GM12878 (cell line): ENCODE measurements around the gene DPYSL4. TPM values are rescaled to one million over a fixed set of nuclear protein-coding genes. Genes with fewer than 3 reads are reported as not detected.

Experiments
- ATAC-seq: fragments of 200-7000 bp; cut with Tn5 transposase; 3 replicates; pipeline ENCODE4 v1.9.1; 2020; ENCODE audit warnings: mild to moderate bottlenecking, moderate library complexity
- BruUV-seq: library from RNA; stranded (reverse); fragments of 400-500 nt; replicated peaks from 2 replicates; lab custom pipeline; 2021; lab: Mats Ljungman, UMichigan
- CTCF ChIA-PET: fragments of 300-600 bp; sonication (Branson Sonifier 250); formaldehyde crosslinking; extraction: SDS; loops from one replicate; lab custom pipeline; 2021; ENCODE audit warnings: inconsistent platforms; lab: Yijun Ruan, JAX
- POLR2A ChIA-PET: fragments of 350-600 bp; formaldehyde crosslinking; extraction: SDS; loops from one replicate; lab custom pipeline; 2021; ENCODE audit warnings: inconsistent platforms; lab: Charles Lee
- RAD21 ChIA-PET: fragments of 300-600 bp; sonication (Branson Sonifier 250); formaldehyde crosslinking; loops from one replicate; lab custom pipeline; 2023; ENCODE audit warnings: antibody characterized with exemption; ENCODE audit not compliant: unreplicated experiment; lab: Charles Lee
- SMC1A ChIA-PET: fragments of 300-600 bp; sonication (Branson Sonifier 250); formaldehyde crosslinking; loops from one replicate; lab custom pipeline; 2023; ENCODE audit not compliant: unreplicated experiment, uncharacterized antibody; lab: Charles Lee
- DNase-seq: peaks from one replicate; pipeline ENCODE4 v3.0.0-alpha.2; 2011; ENCODE audit warnings: low read depth, low spot score
- FAIRE-seq: peaks from 3 replicates; lab custom pipeline; 2011; peaks lifted over from hg19 to GRCh38; lab: Jason Lieb, UNC
- H2AFZ ChIP-seq: 2 replicates; pipeline ENCODE4 v1.6.0; 2011; ENCODE audit warnings: low read depth, low read length, control low read depth; ENCODE audit not compliant: control insufficient read depth
- H3K27ac ChIP-seq: 2 replicates; pipeline ENCODE4 v1.5.1; 2011; ENCODE audit warnings: control low read depth; ENCODE audit not compliant: control insufficient read depth, insufficient read depth
- H3K27me3 ChIP-seq, 2 experiments: replicated peaks in 1 of 2; 2 replicates each; pipeline versions ENCODE4 v1.6.0 to v1.6.1; 2011; ENCODE audit warnings: low read length in 1 of 2; ENCODE audit not compliant: control insufficient read depth in 2 of 2, insufficient read depth in 2 of 2
- H3K36me3 ChIP-seq, 2 experiments: 2 replicates each; pipeline ENCODE4 v1.5.1; 2011; ENCODE audit warnings: low read length in 1 of 2; ENCODE audit not compliant: control insufficient read depth in 2 of 2, insufficient read depth in 2 of 2
- H3K4me1 ChIP-seq: 2 replicates; pipeline ENCODE4 v1.6.1; 2011; ENCODE audit warnings: mild to moderate bottlenecking, low read length, moderate library complexity, mixed read lengths; ENCODE audit not compliant: control insufficient read depth, insufficient read depth
- H3K4me2 ChIP-seq: 2 replicates; pipeline ENCODE4 v1.6.0; 2011; ENCODE audit warnings: control low read depth; ENCODE audit not compliant: control insufficient read depth, insufficient read depth
- H3K4me3 ChIP-seq: fragments of 200-600 bp; sonication (generic); 2 replicates; pipeline ENCODE4 v1.5.1; 2016
- H3K79me2 ChIP-seq: 2 replicates; pipeline ENCODE4 v1.6.0; 2011; ENCODE audit warnings: low read length; ENCODE audit not compliant: control insufficient read depth, insufficient read depth
- H3K9ac ChIP-seq: 2 replicates; pipeline ENCODE4 v1.8.0; 2011; ENCODE audit warnings: low read length, control low read depth, mixed read lengths; ENCODE audit not compliant: control insufficient read depth, insufficient read depth
- H3K9me3 ChIP-seq: replicated peaks from 3 replicates; pipeline ENCODE4 v1.5.1; 2011; ENCODE audit warnings: mild to moderate bottlenecking, low read length; ENCODE audit not compliant: control insufficient read depth, insufficient read depth
- H4K20me1 ChIP-seq: 2 replicates; pipeline ENCODE4 v1.6.0; 2011; ENCODE audit not compliant: control insufficient read depth, insufficient read depth
- BCL3 ChIP-seq: IDR thresholded peaks from 2 replicates; pipeline ENCODE4 v1.6.1; 2011; ENCODE audit warnings: borderline replicate concordance, low read depth, mild to moderate bottlenecking, moderate library complexity, low read length; ENCODE audit not compliant: insufficient read depth, poor library complexity, severe bottlenecking
- CTCF ChIP-seq, 3 experiments: IDR thresholded peaks in 2 of 3; conservative IDR thresholded peaks in 1 of 3; 2 replicates each; pipeline ENCODE4 v1.5.1; 2011; ENCODE audit warnings: low read depth in 3 of 3, low read length in 3 of 3, mild to moderate bottlenecking in 3 of 3, control low read depth in 2 of 3, moderate library complexity in 2 of 3, inconsistent platforms in 1 of 3, mixed read lengths in 1 of 3; ENCODE audit not compliant: control insufficient read depth in 2 of 3, insufficient read depth in 1 of 3; ENCODE audit errors: extremely low read depth in 1 of 3
- E2F4 ChIP-seq: IDR thresholded peaks from 2 replicates; pipeline ENCODE4 v1.6.1; 2012; ENCODE audit warnings: low read depth, low read length, improper control_type of control experiment
- EZH2 ChIP-seq: IDR thresholded peaks from 2 replicates; pipeline ENCODE4 v1.6.1; 2012; ENCODE audit warnings: low read depth, mild to moderate bottlenecking, control low read depth, inconsistent platforms, low read length, borderline replicate concordance; ENCODE audit not compliant: control insufficient read depth
- GABPA ChIP-seq: IDR thresholded peaks from 2 replicates; pipeline ENCODE4 v1.6.1; 2014; ENCODE audit warnings: antibody characterized with exemption, low read depth, mild to moderate bottlenecking, inconsistent platforms
- HCFC1 ChIP-seq: fragments of 150-350 bp; IDR thresholded peaks from 2 replicates; pipeline ENCODE4 v1.6.1; 2014; ENCODE audit warnings: low read length
- HDAC2 ChIP-seq: fragments of 200-600 bp; sonication (generic); IDR thresholded peaks from 2 replicates; pipeline ENCODE4 v1.6.1; 2017
- IKZF1 ChIP-seq: fragments of 450-650 bp; conservative IDR thresholded peaks from 2 replicates; pipeline ENCODE4 v1.6.1; 2017; ENCODE audit warnings: antibody characterized with exemption, mild to moderate bottlenecking
- IRF4 ChIP-seq: IDR thresholded peaks from 2 replicates; pipeline ENCODE4 v1.6.1; 2011; ENCODE audit warnings: low read depth, low read length
- LARP7 ChIP-seq: fragments of 450-650 bp; IDR thresholded peaks from 2 replicates; pipeline ENCODE4 v1.6.1; 2017; ENCODE audit warnings: mild to moderate bottlenecking
- MAX ChIP-seq: IDR thresholded peaks from 2 replicates; pipeline ENCODE4 v1.6.1; 2012; ENCODE audit warnings: low read depth, low read length, improper control_type of control experiment
- NFXL1 ChIP-seq: fragments of 450-650 bp; IDR thresholded peaks from 2 replicates; pipeline ENCODE4 v1.6.1; 2017; ENCODE audit warnings: antibody characterized with exemption, mild to moderate bottlenecking, borderline replicate concordance
- NFYB ChIP-seq: IDR thresholded peaks from 2 replicates; pipeline ENCODE4 v1.6.1; 2011; ENCODE audit warnings: low read depth, mild to moderate bottlenecking, low read length, improper control_type of control experiment, moderate library complexity; ENCODE audit not compliant: insufficient read depth
- POU2F2 ChIP-seq: IDR thresholded peaks from 3 replicates; pipeline ENCODE4 v1.6.1; 2011; ENCODE audit warnings: low read depth, mild to moderate bottlenecking, low read length, borderline replicate concordance
- RAD21 ChIP-seq: IDR thresholded peaks from 2 replicates; pipeline ENCODE4 v1.6.1; 2011; ENCODE audit warnings: mild to moderate bottlenecking, low read depth, low read length, moderate library complexity; ENCODE audit not compliant: insufficient read depth
- SMC3 ChIP-seq: IDR thresholded peaks from 2 replicates; pipeline ENCODE4 v1.6.1; 2011; ENCODE audit warnings: low read length, improper control_type of control experiment, borderline replicate concordance
- TAF1 ChIP-seq: IDR thresholded peaks from 2 replicates; pipeline ENCODE4 v1.6.1; 2011; ENCODE audit warnings: mild to moderate bottlenecking, low read depth, low read length, borderline replicate concordance
- USF2 ChIP-seq: IDR thresholded peaks from 2 replicates; pipeline ENCODE4 v1.6.1; 2011; ENCODE audit warnings: low read depth, low read length, improper control_type of control experiment, borderline replicate concordance
- YY1 ChIP-seq: IDR thresholded peaks from 2 replicates; pipeline ENCODE4 v1.6.1; 2011; ENCODE audit warnings: low read depth, mild to moderate bottlenecking, low read length
- ZNF384 ChIP-seq: IDR thresholded peaks from 2 replicates; pipeline ENCODE4 v1.6.1; 2012; ENCODE audit warnings: low read depth, mild to moderate bottlenecking, low read length, improper control_type of control experiment, borderline replicate concordance
- WGBS: methylation state at CpG from one replicate; pipeline ENCODE4 v1.1.6; 2016; ENCODE audit warnings: low lambda C conversion rate; ENCODE audit not compliant: insufficient replicate concordance, insufficient coverage; ENCODE audit errors: missing lambda C conversion rate; 5-methylcytosine and 5-hydroxymethylcytosine counted together
- in situ Hi-C: fragments of 300-500 bp; cut with MboI; formaldehyde crosslinking; loops from 9 replicates; pipeline ENCODE4 v1.14.3; 2018; ENCODE audit warnings: mixed read lengths
- intact Hi-C: fragments of 100-400 bp; cut with micrococcal nuclease; formaldehyde crosslinking; loops from one replicate; pipeline ENCODE4 v1.14.2; 2022; ENCODE audit not compliant: unreplicated experiment
- polyA plus RNA-seq, 11 experiments: library from polyadenylated mRNA; depleted of rRNA in 4 of 11; unstranded in 6 of 11; stranded (reverse) in 5 of 11; fragments of >200 nt; fragmentation: Nextera tagmentation in 4 of 11; fragmentation: Illumina TruSeq in 1 of 11; extraction: Ambion mirVana in 4 of 11; extraction: Trizol in 1 of 11; gene quantifications; 1 replicate in 1 of 11; 2 replicates in 10 of 11; pipeline versions ENCODE4 v1.2.1 to v1.2.3, GENCODE V29; 2011 to 2016; ENCODE audit warnings: inconsistent platforms in 2 of 11, missing spikeins in 2 of 11, low read depth in 1 of 11
- total RNA-seq, 4 experiments: library from RNA; depleted of rRNA in 3 of 4; stranded (reverse); fragments of >200 nt in 3 of 4; fragmentation: Illumina TruSeq in 1 of 4; extraction: Trizol in 1 of 4; gene quantifications; 2 replicates each; pipeline versions ENCODE4 v1.2.1 to v1.2.3, GENCODE V29; 2013 to 2021

The DPYSL4 gene
- total and polyA plus RNA-seq, 10 of the 15 experiments (the other 5 are each of a cell fraction or from before 2014, with no cell fraction given): 0.10 to 0.21 TPM; not detected in 8

- FAIRE-seq (no peak), DNase-seq (peak; percentile 8), ATAC-seq (peak; percentile 99)
- ChIA-PET CTCF (no interaction called here), POLR2A (no interaction called here), RAD21 (no interaction called here), SMC1A (no interaction called here)
- intact Hi-C loops (loop anchor here (1.0 kb wide), 4 partner anchors 129 to 414 kb away; no protein-coding TSS in a partner anchor), in situ Hi-C loops (loop anchor here (5.0 to 10.0 kb wide), 3 partner anchors 124 to 412 kb away; no protein-coding TSS in a partner anchor)
- 68% methylated on average over 12 of the region's 16 CpGs for WGBS
- H3K79me2 ChIP-seq: no peaks in the 10 kb centered on the region
- H3K9ac ChIP-seq: no peak overlapping the region
- H3K4me2 ChIP-seq: no peak overlapping the region
- H3K36me3 ChIP-seq: no peaks in the 10 kb centered on the region
- H4K20me1 ChIP-seq: no peaks in the 10 kb centered on the region
- H3K27ac ChIP-seq: no peak overlapping the region
- no peaks in the 10 kb centered on the region for H3K27me3 ChIP-seq
- 0 out of 2 replicates have a peak overlapping the region, but pooled peaks have one; percentile 11 for H2AFZ ChIP-seq
- no TSS peak for BruUV-seq
- H3K9me3 ChIP-seq: no peaks in the 10 kb centered on the region; the same call in 2 of the 3 replicates
- H3K4me3 ChIP-seq: no peak overlapping the region
- H3K4me1 ChIP-seq: no peaks in the 10 kb centered on the region
- no peak for TF ChIP-seq USF2
- no peak for TF ChIP-seq HDAC2
- no peak for TF ChIP-seq POU2F2
- peak; percentile 87 for TF ChIP-seq SMC3
- no peak for TF ChIP-seq ZNF384
- no peak for TF ChIP-seq E2F4
- no peak for TF ChIP-seq TAF1
- TF ChIP-seq YY1: 0 out of 2 replicates have a peak, but pooled peaks have one; percentile 40
- TF ChIP-seq HCFC1: no peak
- TF ChIP-seq MAX: no peak; the same call in 1 of the 2 replicates
- TF ChIP-seq RAD21: peak; percentile 75
- no peak for TF ChIP-seq LARP7
- TF ChIP-seq CTCF (IDR thresholded peaks at IDR 0.05 in 2 of 3, conservative IDR thresholded peaks at IDR 0.05 in 1 of 3; ENCODE audit: control insufficient read depth in 2 of 3, extremely low read depth in 1 of 3, insufficient read depth in 1 of 3, low read depth in 3 of 3, low read length in 3 of 3): peak; percentile 79 to 96 (median 91); a peak in 5 of 6 replicates
- TF ChIP-seq NFYB: no peak
- TF ChIP-seq BCL3: no peak
- TF ChIP-seq EZH2: no peak
- TF ChIP-seq NFXL1: no peak
- TF ChIP-seq IRF4: no peak
- 0 out of 2 replicates have a peak, but pooled peaks have one; percentile 24 for TF ChIP-seq IKZF1
- TF ChIP-seq GABPA: no peak
Measured at GRCh38 chr10:132223156-132223590, 36.4 kb downstream of the DPYSL4 start.
